IMR-90 (cell line): ENCODE results near the gene COL18A1. TPM values are rescaled to one million over a fixed set of nuclear protein-coding genes. Genes with fewer than 3 reads are reported as not detected.

Experiments used
- RAD21 ChIP-seq: IDR thresholded peaks from 2 replicates; pipeline ENCODE4 v1.6.1; 2012; ENCODE audit warnings: low read length, improper control_type of control experiment
- polyA plus RNA-seq, 3 experiments: library from polyadenylated mRNA; depleted of rRNA; stranded (reverse); fragments of >200 nt; gene quantifications; 2 replicates each; pipeline ENCODE4 v1.2.3, GENCODE V29; 2012; ENCODE audit warnings: low replicate concordance in 1 of 3
- total RNA-seq: library from RNA; depleted of rRNA; stranded (reverse); fragments of >200 nt; gene quantifications from 2 replicates; pipeline ENCODE4 v1.2.3, GENCODE V29; 2012
- TF ChIP-seq, protein P1 (sequence below): fragments of 150-350 bp; IDR thresholded peaks from 2 replicates; pipeline ENCODE4 v1.6.1; 2016; ENCODE audit warnings: low read depth, mild to moderate bottlenecking, low read length, moderate library complexity, borderline replicate concordance

COL18A1 gene
- total and polyA plus RNA-seq, 2 of the 4 experiments (the other 2 are of a cell fraction): 4.3 to 46.7 TPM

DNA sequence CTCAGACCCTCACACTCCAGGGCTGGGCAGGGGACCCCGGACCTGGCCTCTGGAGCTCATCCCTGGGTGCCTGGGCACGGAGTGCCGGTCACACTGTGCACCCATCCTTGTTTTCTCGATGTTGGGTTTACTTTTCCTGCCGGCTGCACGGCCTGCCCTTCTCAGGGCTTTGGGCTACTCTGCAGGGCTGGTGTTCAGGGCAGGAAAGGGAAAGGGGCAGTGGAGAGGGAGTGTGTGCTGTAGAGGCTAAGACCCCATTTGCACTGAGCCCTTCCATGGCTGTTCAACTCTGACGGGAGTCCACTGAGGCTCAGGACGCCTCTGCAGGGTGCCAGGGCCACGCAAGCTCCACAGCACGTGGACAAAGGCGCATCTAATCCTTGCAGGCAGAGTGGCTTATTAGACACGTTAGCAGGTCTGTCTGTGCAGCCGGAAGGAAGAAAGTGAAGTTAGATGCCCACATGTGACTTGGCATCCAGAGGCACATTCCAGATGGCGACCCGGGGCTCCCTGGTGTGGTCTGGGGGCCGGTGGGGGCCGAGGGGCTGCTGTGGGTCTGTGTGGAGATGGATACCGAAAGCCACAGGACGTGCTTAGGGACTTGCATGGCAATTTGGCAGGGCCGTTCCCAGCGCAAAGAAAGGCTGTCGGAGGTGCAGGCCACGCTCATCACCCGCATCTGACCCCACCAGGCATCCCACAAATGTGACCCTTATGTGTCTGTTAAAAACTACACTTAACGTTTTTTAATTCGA, 33.6 kb downstream of the COL18A1 start (continued):
- TF ChIP-seq, protein P1, sequence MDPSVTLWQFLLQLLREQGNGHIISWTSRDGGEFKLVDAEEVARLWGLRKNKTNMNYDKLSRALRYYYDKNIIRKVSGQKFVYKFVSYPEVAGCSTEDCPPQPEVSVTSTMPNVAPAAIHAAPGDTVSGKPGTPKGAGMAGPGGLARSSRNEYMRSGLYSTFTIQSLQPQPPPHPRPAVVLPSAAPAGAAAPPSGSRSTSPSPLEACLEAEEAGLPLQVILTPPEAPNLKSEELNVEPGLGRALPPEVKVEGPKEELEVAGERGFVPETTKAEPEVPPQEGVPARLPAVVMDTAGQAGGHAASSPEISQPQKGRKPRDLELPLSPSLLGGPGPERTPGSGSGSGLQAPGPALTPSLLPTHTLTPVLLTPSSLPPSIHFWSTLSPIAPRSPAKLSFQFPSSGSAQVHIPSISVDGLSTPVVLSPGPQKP: no peak
- TF ChIP-seq RAD21: no peak
